ENCODE data around the gene REEP5. TPM values are rescaled to one million over a fixed set of nuclear protein-coding genes. Genes with fewer than 3 reads are reported as not detected.

The REEP5 gene
- total and polyA plus RNA-seq, 2 of the 4 experiments (the other 2 are of a cell fraction), result 49.3 to 82.0 TPM

DNA sequence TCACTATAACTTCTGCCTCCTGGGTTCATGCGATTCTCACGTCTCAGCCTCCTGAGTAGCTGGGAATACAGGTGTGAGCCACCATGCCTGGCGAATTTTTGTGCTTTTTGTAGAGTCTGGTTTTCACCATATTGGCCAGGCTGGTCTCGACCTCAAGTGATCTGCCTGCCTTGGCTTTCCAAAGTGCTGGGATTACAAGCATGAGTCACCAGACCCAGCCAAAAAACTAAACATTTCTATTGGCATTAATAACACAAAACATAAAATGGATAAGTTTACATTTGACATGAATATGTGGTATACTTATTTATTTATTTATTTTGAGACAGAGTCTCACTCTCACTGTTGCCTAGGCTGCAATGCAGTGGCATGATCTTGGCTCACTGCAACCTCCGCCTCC, 13.6 kb upstream of the REEP5 start:
- POLR2A ChIA-PET (ENCODE audit: unreplicated experiment), result no interaction called here
- no peak overlapping the region for H2AK5ac ChIP-seq (ENCODE audit: low read depth, low read length)
- no peaks in the 10 kb centered on the region; a peak in 1 of 4 replicates for H3K79me1 ChIP-seq (ENCODE audit: low read depth in 1 of 2, low read length in 2 of 2)
- H3K36me3 ChIP-seq (ENCODE audit: control insufficient read depth, insufficient read depth, low read length), result no peaks in the 10 kb centered on the region
- no peaks in the 10 kb centered on the region for H3K9me3 ChIP-seq (ENCODE audit: control insufficient read depth, insufficient read depth, low read length)
- dilution Hi-C loops (cut with HindIII; ENCODE audit: low sequenced_read_pairs, unreplicated experiment) (no loop called here), intact Hi-C loops (cut with micrococcal nuclease) (no loop called here), in situ Hi-C loops (cut with MboI; ENCODE audit: low sequenced_read_pairs) (no loop called here)
- H2BK15ac ChIP-seq (ENCODE audit: low read depth, low read length), result no peak overlapping the region
- CTCF ChIA-PET, result interaction anchor here (1.4 kb wide), 1 partner anchor 14 kb away, joined by 4 read pairs; no protein-coding TSS in a partner anchor
- H2AFZ ChIP-seq (replicated peaks; ENCODE audit: low read length, poor library complexity), result no peak overlapping the region
- H3K4ac ChIP-seq (ENCODE audit: low read depth, low read length), result no peak overlapping the region
- no TSS peak for BruUV-seq (replicated peaks)
- no peak overlapping the region for H3K18ac ChIP-seq (ENCODE audit: low read depth, low read length)
- H4K8ac ChIP-seq (ENCODE audit: low read depth in 2 of 2, low read length in 2 of 2), result no peak overlapping the region
- TF ChIP-seq CEBPB (IDR thresholded peaks at IDR 0.05; ENCODE audit: low read depth, low read length) (no peak), NFE2L2 (IDR thresholded peaks at IDR 0.05; ENCODE audit: low read depth, low read length) (no peak), FOS (IDR thresholded peaks at IDR 0.05; ENCODE audit: low read depth, low read length) (peak; percentile 42; the same call in 1 of the 2 replicates), RCOR1 (IDR thresholded peaks at IDR 0.05; ENCODE audit: insufficient replicate concordance, low read length) (no peak), CHD1 (IDR thresholded peaks at IDR 0.05; ENCODE audit: low read depth, low read length) (no peak), RAD21 (IDR thresholded peaks at IDR 0.05; ENCODE audit: low read length) (no peak), MXI1 (IDR thresholded peaks at IDR 0.05; ENCODE audit: borderline replicate concordance, low read depth, low read length) (no peak), MAFK (IDR thresholded peaks at IDR 0.05; ENCODE audit: low read depth, low read length) (no peak)
- TF ChIP-seq, protein P1, sequence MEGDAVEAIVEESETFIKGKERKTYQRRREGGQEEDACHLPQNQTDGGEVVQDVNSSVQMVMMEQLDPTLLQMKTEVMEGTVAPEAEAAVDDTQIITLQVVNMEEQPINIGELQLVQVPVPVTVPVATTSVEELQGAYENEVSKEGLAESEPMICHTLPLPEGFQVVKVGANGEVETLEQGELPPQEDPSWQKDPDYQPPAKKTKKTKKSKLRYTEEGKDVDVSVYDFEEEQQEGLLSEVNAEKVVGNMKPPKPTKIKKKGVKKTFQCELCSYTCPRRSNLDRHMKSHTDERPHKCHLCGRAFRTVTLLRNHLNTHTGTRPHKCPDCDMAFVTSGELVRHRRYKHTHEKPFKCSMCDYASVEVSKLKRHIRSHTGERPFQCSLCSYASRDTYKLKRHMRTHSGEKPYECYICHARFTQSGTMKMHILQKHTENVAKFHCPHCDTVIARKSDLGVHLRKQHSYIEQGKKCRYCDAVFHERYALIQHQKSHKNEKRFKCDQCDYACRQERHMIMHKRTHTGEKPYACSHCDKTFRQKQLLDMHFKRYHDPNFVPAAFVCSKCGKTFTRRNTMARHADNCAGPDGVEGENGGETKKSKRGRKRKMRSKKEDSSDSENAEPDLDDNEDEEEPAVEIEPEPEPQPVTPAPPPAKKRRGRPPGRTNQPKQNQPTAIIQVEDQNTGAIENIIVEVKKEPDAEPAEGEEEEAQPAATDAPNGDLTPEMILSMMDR (conservative IDR thresholded peaks at IDR 0.05; ENCODE audit: low read depth, low read length), result no peak
- no peak overlapping the region for H3K9ac ChIP-seq (ENCODE audit: low read depth, low read length)
- H3K56ac ChIP-seq (ENCODE audit: extremely low read depth, insufficient read depth, low read length), result no peak overlapping the region
- ATAC-seq (ENCODE audit: low read depth) (peak; percentile 43), DNase-seq (peak; percentile 52)
- H3K23ac ChIP-seq (ENCODE audit: low read depth, low read length), result no peak overlapping the region
- H3K4me3 ChIP-seq (ENCODE audit: insufficient read depth, low read depth, low read length), result no peak overlapping the region
- no peak overlapping the region for H3K4me2 ChIP-seq (ENCODE audit: low read depth, low read length)
- no peak overlapping the region for H4K5ac ChIP-seq (ENCODE audit: low read depth, low read length)
- WGBS, 2 experiments (ENCODE audit: extremely low coverage in 2 of 2, insufficient read length in 1 of 2), result no CpG with 5 or more reads among the region's 5 CpGs
- no peak overlapping the region for H2BK5ac ChIP-seq (ENCODE audit: low read depth, low read length, poor library complexity, severe bottlenecking)
- peaks cover 2% of the 10 kb centered on the region; the same call in 1 of the 2 replicates for H3K9me1 ChIP-seq (ENCODE audit: insufficient read depth, low read length)
- H3K27me3 ChIP-seq (ENCODE audit: control insufficient read depth, insufficient read depth, low read length), result no peaks in the 10 kb centered on the region
- H4K91ac ChIP-seq (ENCODE audit: insufficient read depth, low read depth, low read length), result no peak overlapping the region
- no peak overlapping the region for H3K14ac ChIP-seq (replicated peaks; ENCODE audit: low read depth, low read length)
- no peak overlapping the region for H2BK20ac ChIP-seq (ENCODE audit: low read depth, low read length)
- H4K20me1 ChIP-seq (ENCODE audit: insufficient read depth, low read length), result no peaks in the 10 kb centered on the region
- peaks cover 7% of the 10 kb centered on the region for H3K4me1 ChIP-seq (ENCODE audit: control insufficient read depth, insufficient read depth, low read length)
- no peak overlapping the region for H2AK9ac ChIP-seq (replicated peaks; ENCODE audit: low read depth, low read length, poor library complexity)
- H3K27ac ChIP-seq (ENCODE audit: insufficient read depth, low read length), result no peak overlapping the region
- no peak overlapping the region for H2BK120ac ChIP-seq (ENCODE audit: low read depth, low read length)
